Activated naive CD8-positive, alpha-beta T cell treated with anti-CD3 and anti-CD28 coated beads, Interleukin-2, amount 10 ng/mL, durations not matched to agents 7 days and 5 days (primary cell): ENCODE data around the gene DGCR6L. TPM values are rescaled to one million over a fixed set of nuclear protein-coding genes. Genes with fewer than 3 reads are reported as not detected.
"Not testable (repeated sequence)": the region's sequence is repeated elsewhere in the genome, so short reads cannot be mapped to it uniquely, and the experiment has no call there.

ENCODE experiments used
- ATAC-seq: fragments of 150-1000 bp; cut with Tn5 transposase; one replicate; pipeline ENCODE4 v1.10.0; 2021; ENCODE audit warnings: low read depth, moderate library complexity
- POLR2A ChIA-PET: fragments of 350-600 bp; sonication (Branson Sonifier 250); formaldehyde crosslinking; loops from one replicate; lab custom pipeline; 2021; ENCODE audit warnings: antibody characterized with exemption; lab: Charles Lee
- DNase-seq: peaks from one replicate; pipeline ENCODE4 v3.0.0; 2021
- H3K27ac Mint-ChIP-seq: one replicate; pipeline ENCODE4 v1.8.0; 2022; ENCODE audit warnings: mild to moderate bottlenecking, mixed read lengths
- H3K27me3 Mint-ChIP-seq: one replicate; pipeline ENCODE4 v1.8.0; 2022; ENCODE audit warnings: mild to moderate bottlenecking, moderate library complexity, mixed read lengths
- H3K36me3 Mint-ChIP-seq: one replicate; pipeline ENCODE4 v1.8.0; 2021; ENCODE audit warnings: mild to moderate bottlenecking, mixed read lengths
- H3K4me1 Mint-ChIP-seq: one replicate; pipeline ENCODE4 v1.8.0; 2021; ENCODE audit warnings: mixed read lengths
- H3K4me3 Mint-ChIP-seq: one replicate; pipeline ENCODE4 v1.8.0; 2022; ENCODE audit warnings: mild to moderate bottlenecking, moderate library complexity, mixed read lengths
- H3K9me3 Mint-ChIP-seq: one replicate; pipeline ENCODE4 v1.8.0; 2021; ENCODE audit warnings: mixed read lengths
- total RNA-seq, 2 experiments: library from RNA; stranded (reverse); gene quantifications; one replicate each; pipeline ENCODE4 v1.2.3, GENCODE V29; 2021

DGCR6L gene
- total RNA-seq, result 10 to 100 TPM; 39.7 to 45.7 TPM

DNA sequence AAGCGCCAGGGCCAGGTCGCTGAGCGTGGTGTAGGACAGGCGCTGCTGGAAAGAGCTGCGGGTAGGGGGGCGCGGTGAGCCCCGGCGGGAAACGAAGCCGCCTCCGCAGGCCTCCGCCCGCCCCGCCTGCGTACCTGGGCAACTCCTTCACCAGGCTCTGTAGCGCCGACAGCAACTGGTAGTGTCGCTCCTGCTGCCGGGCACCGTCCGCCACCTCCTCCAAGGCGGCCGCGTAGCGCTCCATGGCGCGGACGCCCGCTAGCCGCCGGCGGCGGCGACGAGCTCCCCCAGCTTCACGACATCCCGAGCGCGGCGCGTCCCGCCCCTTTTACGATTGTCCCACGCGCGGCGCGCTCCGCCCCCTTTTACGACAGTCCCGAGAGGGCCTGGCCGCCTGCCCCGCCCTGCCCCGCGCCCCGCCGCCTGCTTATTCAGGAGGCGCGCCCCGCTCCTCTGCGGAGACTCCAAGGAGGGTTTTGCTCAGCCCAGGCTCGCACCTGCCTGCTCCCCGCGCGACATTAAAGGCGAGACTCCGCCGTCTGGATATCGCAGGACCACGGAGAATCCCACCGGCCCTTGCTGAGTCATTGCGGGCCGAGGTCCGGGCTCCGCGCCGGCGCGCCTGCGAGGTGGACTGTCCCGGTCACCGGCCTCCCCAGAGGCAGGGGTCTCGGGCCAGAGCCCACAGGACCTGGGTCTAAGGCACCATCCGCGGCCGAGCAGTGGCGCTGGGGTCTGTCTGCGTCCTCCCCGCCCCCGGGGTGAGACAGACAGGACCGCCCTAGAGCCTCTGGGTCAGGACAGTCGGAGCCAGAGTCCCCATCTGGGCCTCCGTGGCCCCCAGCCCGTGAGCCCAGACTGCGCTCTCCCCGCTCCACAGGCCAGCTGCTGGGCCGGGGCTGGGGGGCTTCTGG lies at the start of gene DGCR6L:
TSS of gene DGCR6L (minus strand) at position 316 of the 914 bp plus-strand sequence. CDS start at position 244, 72 bp downstream.
- Mint-ChIP-seq H3K36me3 (peaks cover 3% of the 10 kb centered on the region), H3K4me3 (peak within 1 kb of the TSS; percentile 98), H3K9me3 (no peaks in the 10 kb centered on the region), H3K27ac (peak within 1 kb of the TSS; percentile 87), H3K4me1 (peaks cover 38% of the 10 kb centered on the region), H3K27me3 (no peaks in the 10 kb centered on the region)
- POLR2A ChIA-PET, result interaction anchor here (1.0 to 2.0 kb wide), 7 partner anchors 13 to 144 kb away, joined by 3 to 9 read pairs (median 4); partner anchors contain the start of gene ZNF74
- ATAC-seq (peak; percentile 75), DNase-seq (peak; percentile 98)

DNA sequence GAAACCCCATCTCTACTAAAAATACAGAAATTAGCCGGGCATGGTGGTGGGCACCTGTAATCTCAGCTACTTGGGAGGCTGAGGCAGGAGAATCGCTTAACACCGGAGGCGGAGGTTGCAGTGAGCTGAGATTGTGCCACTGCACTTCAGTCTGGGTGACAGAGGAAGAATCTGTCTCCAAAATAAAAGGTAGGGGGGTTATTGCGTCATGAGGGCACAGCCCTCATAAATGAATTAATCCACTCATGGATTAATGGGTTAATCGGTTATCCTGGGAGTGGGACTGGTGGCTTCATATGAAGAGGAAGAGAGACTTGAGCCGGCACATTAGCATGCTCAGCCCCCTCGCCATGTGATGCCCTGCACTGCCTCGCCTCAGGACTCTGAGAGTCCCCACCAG lies 49.0 kb upstream of the DGCR6L start:
- H3K36me3 Mint-ChIP-seq, H3K27ac Mint-ChIP-seq, H3K9me3 Mint-ChIP-seq, DNase-seq, H3K27me3 Mint-ChIP-seq, POLR2A ChIA-PET, ATAC-seq, H3K4me1 Mint-ChIP-seq, H3K4me3 Mint-ChIP-seq: not testable (repeated sequence)

- POLR2A ChIA-PET, H3K27ac Mint-ChIP-seq: not testable (repeated sequence)
Observed at GRCh38 chr22:20366841-20367240, 47.0 kb upstream of the DGCR6L start.

DNA sequence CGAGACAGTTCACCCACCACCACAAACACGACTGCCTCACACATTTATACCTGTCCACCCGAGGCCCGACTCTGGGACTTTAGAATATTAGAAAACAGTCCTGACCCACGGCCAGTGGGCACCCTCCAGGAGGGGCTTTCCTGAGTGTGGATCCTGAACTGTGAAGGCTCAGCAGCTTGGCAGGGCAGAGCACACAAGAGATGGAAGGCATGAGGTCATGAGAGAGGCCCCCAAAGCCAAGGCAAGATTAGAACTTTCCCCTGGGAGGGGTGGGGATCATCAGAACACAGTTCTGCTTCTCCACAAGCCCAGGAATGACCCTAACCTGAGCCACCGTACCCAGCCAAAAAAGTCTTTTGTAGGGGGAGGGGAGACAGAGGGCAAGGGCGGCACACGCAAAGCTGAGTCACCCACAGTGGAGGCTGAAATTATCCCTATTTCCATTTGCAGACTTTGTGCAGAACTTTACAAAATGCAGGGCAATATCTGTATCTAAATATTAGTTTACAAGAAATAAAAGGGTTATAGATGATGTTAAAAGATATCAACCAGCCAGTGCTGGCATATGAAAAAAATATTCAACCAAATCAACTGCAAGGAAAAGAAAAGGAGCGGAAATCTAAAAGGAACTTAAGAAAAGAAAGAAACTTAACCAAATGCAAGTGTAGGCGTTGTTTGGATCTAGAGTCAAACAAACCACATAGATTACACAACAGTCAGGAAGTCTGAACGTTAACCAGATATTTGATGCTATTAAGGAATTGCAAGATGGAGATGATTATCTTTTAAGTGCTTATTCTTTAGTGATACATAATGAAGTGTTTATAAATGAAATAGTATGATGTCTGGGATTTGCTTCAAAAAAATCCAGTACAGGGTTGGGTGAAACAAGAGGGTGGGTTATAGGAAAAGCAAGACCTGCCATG lies 44.7 kb upstream of the DGCR6L start:
- peaks cover 13% of the 10 kb centered on the region for H3K4me1 Mint-ChIP-seq
- H3K27ac Mint-ChIP-seq, H3K27me3 Mint-ChIP-seq, H3K36me3 Mint-ChIP-seq, DNase-seq, H3K4me3 Mint-ChIP-seq, POLR2A ChIA-PET, H3K9me3 Mint-ChIP-seq, ATAC-seq: not testable (repeated sequence)

More at GRCh38 chr22:20366841-20367240, 47.0 kb upstream of the DGCR6L start:
- peaks cover 15% of the 10 kb centered on the region for H3K4me1 Mint-ChIP-seq
- H3K9me3 Mint-ChIP-seq, ATAC-seq, DNase-seq, H3K36me3 Mint-ChIP-seq, H3K4me3 Mint-ChIP-seq, H3K27me3 Mint-ChIP-seq: not testable (repeated sequence)

DNA sequence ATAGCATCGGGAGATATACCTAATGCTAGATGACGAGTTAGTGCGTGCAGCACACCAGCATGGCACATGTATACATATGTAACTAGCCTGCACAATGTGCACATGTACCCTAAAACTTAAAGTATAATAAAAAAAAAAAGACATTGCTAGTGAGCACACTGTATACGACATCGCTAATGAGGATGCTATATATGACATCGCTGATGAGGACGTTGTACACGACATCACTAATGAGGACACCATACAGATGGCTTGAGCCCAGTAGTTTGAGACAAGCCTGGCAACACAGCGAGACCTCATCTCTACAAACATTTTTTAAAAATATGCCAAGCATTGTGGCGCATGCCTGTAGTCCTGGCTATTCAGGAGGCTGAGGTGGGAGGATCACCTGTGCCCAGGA lies 42.5 kb upstream of the DGCR6L start:
- H3K27ac Mint-ChIP-seq, H3K9me3 Mint-ChIP-seq, POLR2A ChIA-PET, H3K27me3 Mint-ChIP-seq, H3K36me3 Mint-ChIP-seq, H3K4me3 Mint-ChIP-seq, ATAC-seq, DNase-seq: not testable (repeated sequence)
- H3K4me1 Mint-ChIP-seq, result peaks cover 13% of the 10 kb centered on the region

DNA sequence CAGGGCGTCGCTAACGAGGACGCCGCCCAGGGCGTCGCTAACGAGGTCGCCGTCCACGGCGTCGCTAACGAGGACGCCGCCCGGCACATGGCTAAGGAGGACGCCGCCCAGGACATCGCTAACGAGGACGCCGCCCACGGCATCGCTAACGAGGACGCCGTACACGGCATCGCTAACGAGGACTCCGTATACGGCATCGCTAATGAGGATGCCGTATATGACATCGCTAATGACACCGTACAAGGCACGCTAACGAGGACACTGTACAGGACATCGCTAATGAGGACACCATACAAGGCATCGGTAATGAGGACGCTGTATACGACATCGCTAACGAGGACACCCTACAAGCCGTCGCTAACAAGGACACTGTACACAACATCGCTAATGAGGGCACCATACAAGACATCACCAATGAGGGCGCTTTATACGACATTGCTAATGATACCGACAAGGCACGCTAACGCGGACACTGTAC lies 41.9 kb upstream of the DGCR6L start:
- ATAC-seq, POLR2A ChIA-PET, H3K9me3 Mint-ChIP-seq: not testable (repeated sequence)

DNA sequence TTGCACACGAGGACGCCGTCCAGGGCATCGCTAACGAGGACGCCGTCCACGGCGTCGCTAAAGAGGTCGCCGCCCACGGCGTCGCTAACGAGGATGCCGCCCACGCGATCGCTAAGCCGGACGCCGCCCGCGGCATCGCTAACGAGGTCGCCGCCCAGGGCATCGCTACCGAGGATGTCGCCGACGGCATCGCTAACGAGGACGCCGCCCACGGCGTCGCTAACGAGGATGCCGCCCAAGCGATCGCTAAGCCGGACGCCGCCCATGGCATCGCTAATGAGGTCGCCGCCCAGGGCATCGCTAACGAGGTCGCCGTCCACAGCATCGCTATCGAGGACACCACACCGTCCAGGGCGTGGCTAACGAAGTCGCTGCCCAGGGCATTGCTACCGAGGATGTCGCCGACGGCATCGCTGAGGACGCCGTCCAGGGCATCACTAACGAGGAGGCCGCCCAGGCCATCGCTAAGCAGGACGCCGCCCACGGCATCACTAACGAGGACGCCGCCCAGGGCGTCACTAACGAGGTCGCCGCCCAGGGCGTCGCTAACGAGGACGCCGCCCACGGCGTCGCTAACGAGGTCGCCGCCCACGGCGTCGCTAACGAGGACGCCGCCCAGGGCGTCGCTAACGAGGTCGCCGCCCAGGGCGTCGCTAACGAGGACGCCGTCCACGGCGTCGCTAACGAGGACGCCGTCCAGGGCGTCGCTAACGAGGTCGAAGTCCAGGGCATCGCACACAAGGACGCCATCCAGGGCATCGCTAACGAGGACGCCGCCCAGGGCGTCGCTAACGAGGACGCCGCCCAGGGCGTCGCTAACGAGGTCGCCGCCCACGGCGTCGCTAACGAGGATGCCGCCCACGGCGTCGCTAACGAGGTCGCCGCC lies 41.2 kb upstream of the DGCR6L start:
- H3K9me3 Mint-ChIP-seq, H3K4me3 Mint-ChIP-seq, H3K27me3 Mint-ChIP-seq, H3K36me3 Mint-ChIP-seq, ATAC-seq, H3K27ac Mint-ChIP-seq, POLR2A ChIA-PET, DNase-seq: not testable (repeated sequence)
- H3K4me1 Mint-ChIP-seq, result peaks cover 13% of the 10 kb centered on the region

More for the DNA sequence above, 41.9 kb upstream of the DGCR6L start:
- not testable (repeated sequence) for H3K27me3 Mint-ChIP-seq, H3K27ac Mint-ChIP-seq, DNase-seq, H3K36me3 Mint-ChIP-seq, H3K4me3 Mint-ChIP-seq
- H3K4me1 Mint-ChIP-seq, result peaks cover 13% of the 10 kb centered on the region

- H3K4me3 Mint-ChIP-seq, POLR2A ChIA-PET, H3K36me3 Mint-ChIP-seq, H3K9me3 Mint-ChIP-seq, ATAC-seq, DNase-seq, H3K27me3 Mint-ChIP-seq, H3K27ac Mint-ChIP-seq: not testable (repeated sequence)
- H3K4me1 Mint-ChIP-seq, result peaks cover 13% of the 10 kb centered on the region
Observed at GRCh38 chr22:20360261-20360660, 40.4 kb upstream of the DGCR6L start.

GRCh38 chr22:20358503-20359239 lies 38.8 kb upstream of the DGCR6L start:
- DNase-seq, H3K9me3 Mint-ChIP-seq, POLR2A ChIA-PET, H3K4me3 Mint-ChIP-seq, H3K36me3 Mint-ChIP-seq, H3K27ac Mint-ChIP-seq, ATAC-seq, H3K27me3 Mint-ChIP-seq, H3K4me1 Mint-ChIP-seq: not testable (repeated sequence)

GRCh38 chr22:20357967-20358366 lies 38.1 kb upstream of the DGCR6L start:
- H3K4me1 Mint-ChIP-seq, H3K9me3 Mint-ChIP-seq, H3K4me3 Mint-ChIP-seq, H3K27ac Mint-ChIP-seq, POLR2A ChIA-PET, ATAC-seq, H3K36me3 Mint-ChIP-seq, DNase-seq, H3K27me3 Mint-ChIP-seq: not testable (repeated sequence)

DNA sequence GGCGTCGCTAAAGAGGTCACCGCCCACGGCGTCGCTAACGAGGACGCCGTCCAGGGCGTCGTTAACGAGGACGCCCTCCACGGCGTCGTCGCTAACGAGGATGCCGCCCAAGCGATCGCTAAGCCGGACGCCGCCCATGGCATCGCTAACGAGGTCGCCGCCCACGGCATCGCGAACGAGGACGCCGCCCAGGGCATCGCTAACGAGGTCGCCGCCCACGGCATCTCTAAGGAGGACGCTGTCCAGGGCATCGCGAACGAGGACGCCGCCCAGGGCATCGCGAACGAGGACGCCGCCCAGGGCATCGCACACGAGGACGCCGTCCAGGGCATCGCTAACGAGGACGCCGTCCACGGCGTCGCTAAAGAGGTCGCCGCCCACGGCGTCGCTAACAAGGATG lies 37.0 kb upstream of the DGCR6L start:
- DNase-seq, ATAC-seq, H3K27ac Mint-ChIP-seq, H3K27me3 Mint-ChIP-seq, H3K36me3 Mint-ChIP-seq, H3K4me1 Mint-ChIP-seq, POLR2A ChIA-PET, H3K4me3 Mint-ChIP-seq, H3K9me3 Mint-ChIP-seq: not testable (repeated sequence)
